Small intestine (tissue), 7 donors: ENCODE data around the gene DRC3. TPM values are rescaled to one million over a fixed set of nuclear protein-coding genes. Genes with fewer than 3 reads are reported as not detected.

ENCODE experiments used
- DNase-seq, 2 donors: peaks; one replicate each; pipeline versions ENCODE4 v3.0.0 to v3.0.0-alpha.2; 2013
- FAIRE-seq: peaks from 2 replicates; lab custom pipeline; 2012; peaks lifted over from hg19 to GRCh38; lab: Jason Lieb, UNC
- H3K27ac ChIP-seq, 3 donors: one replicate each; pipeline ENCODE4 v1.5.1; 2013; ENCODE audit warnings: low read length in 2 of 3, mild to moderate bottlenecking in 2 of 3, control low read depth in 1 of 3, inconsistent platforms in 1 of 3, low read depth in 1 of 3, moderate library complexity in 1 of 3
- H3K27me3 ChIP-seq, 3 donors: one replicate each; pipeline ENCODE4 v1.6.1; 2013; ENCODE audit warnings: low read length in 3 of 3, inconsistent platforms in 1 of 3; ENCODE audit not compliant: control insufficient read depth in 3 of 3, insufficient read depth in 3 of 3
- H3K36me3 ChIP-seq, 3 donors: one replicate each; pipeline ENCODE4 v1.6.1; 2013; ENCODE audit warnings: low read length in 3 of 3, inconsistent platforms in 1 of 3, low read depth in 1 of 3, mild to moderate bottlenecking in 1 of 3, moderate library complexity in 1 of 3; ENCODE audit not compliant: control insufficient read depth in 3 of 3, insufficient read depth in 2 of 3
- H3K4me1 ChIP-seq, 3 donors: one replicate each; pipeline ENCODE4 v1.6.1; 2013; ENCODE audit warnings: low read length in 2 of 3, inconsistent platforms in 1 of 3, low read depth in 1 of 3, mild to moderate bottlenecking in 1 of 3, moderate library complexity in 1 of 3; ENCODE audit not compliant: control insufficient read depth in 3 of 3, insufficient read depth in 2 of 3
- H3K4me3 ChIP-seq, 3 donors: one replicate each; pipeline ENCODE4 v1.5.1; 2013; ENCODE audit warnings: low read length in 3 of 3, control low read depth in 1 of 3, inconsistent platforms in 1 of 3, low read depth in 1 of 3, mild to moderate bottlenecking in 1 of 3, moderate library complexity in 1 of 3
- H3K9me3 ChIP-seq, 2 donors: one replicate each; pipeline ENCODE4 v1.6.1; 2013; ENCODE audit warnings: low read depth in 1 of 2, low read length in 1 of 2; ENCODE audit not compliant: control insufficient read depth in 2 of 2, insufficient read depth in 1 of 2
- WGBS, 3 donors: extraction: QIAGEN DNeasy Blood & Tissue Kit; methylation state at CpG; one replicate each; pipeline ENCODE4 v1.1.7; 2013; 5-methylcytosine and 5-hydroxymethylcytosine counted together
- polyA plus RNA-seq, 4 donors: library from polyadenylated mRNA; stranded (reverse) in 3 of 4; unstranded in 1 of 4; fragments of 200-250 nt in 3 of 4; fragments of 120-200 nt in 1 of 4; gene quantifications; one replicate each; pipeline versions ENCODE4 v1.2.1 to v1.2.3, GENCODE V29; 2013
- donor health status: healthy with polysubstance abuse.
- donor health status: control.
- donor health status: control.
- donor health status: Bipolar disorder and iron deficiency.
- donor health status: healthy.

DRC3 gene
- polyA plus RNA-seq, 4 donors = 0.54 to 4.1 (median 0.85) TPM; not detected in 1

DNA sequence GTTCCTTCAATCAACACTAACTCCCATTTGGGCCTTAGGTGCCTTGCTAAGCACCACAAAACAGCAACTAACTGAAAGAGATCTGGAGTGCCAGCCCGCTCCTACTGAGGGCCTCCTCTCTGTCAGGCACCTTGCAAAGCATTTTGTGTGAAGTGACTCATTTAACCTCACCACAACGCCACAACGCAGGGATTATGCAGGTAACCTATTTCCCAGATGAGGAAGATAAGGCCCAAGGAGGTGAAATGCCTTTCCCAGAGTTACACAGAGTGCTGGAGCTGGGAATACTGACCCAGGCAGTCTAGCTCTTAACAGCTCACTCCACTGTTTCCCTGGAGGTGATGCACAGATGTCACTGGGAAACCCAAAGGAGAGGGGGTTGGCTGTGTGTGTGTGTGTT, 32.8 kb downstream of the DRC3 start:
- H3K4me3 ChIP-seq = no peak overlapping the region
- DNase-seq (no peak), FAIRE-seq (no peak)
- WGBS, 3 donors = 69 to 79% (median 69%) methylated on average over 3 of the region's 3 CpGs
- no peak overlapping the region for H3K27ac ChIP-seq
- peaks cover 0 to 32% (median 4%) of the 10 kb centered on the region in 3 donors for H3K36me3 ChIP-seq
- H3K4me1 ChIP-seq = no peaks in the 10 kb centered on the region
- peaks cover 0 to 1% of the 10 kb centered on the region in 2 donors for H3K9me3 ChIP-seq
- H3K27me3 ChIP-seq = no peaks in the 10 kb centered on the region

DNA sequence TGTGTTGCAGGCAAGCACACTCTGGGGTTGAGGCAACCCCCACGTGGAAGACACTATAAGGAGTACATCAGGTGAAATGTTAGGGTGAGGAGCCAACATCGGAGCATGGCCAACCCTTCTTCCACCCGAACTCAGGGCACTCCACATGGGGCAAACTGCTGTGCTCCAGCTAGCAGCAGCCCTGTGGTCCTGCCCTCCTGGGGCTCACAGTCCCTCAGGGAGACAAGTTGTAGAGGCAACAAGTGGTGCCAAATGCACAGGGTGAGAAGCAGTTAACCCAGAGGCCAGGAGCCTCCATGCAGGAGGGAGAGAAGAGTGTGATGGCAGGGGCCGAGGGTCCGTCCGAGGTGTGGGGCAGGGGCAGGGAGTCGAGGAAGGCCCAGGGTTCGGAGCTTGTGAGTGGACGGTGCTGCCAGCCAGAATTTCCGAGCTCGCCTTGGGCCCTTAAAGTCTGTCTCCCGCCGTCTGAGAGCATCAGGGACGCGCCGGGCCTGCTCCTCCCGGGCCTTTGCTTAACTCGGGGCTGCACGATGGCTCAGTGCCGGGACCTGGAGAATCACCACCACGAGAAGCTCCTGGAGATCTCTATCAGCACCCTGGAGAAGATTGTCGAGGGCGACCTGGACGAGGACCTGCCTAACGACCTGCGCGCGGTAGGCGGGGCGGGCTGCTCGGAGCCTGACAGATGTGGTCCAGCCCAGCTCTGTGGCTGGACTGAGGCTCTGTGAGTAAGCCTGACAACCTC, 34.0 kb downstream of the DRC3 start:
- no peak overlapping the region for H3K27ac ChIP-seq
- WGBS, 3 donors = 78 to 87% (median 81%) methylated on average over 23 to 31 of the region's 31 CpGs
- FAIRE-seq (no peak), DNase-seq (peak in 1 of 2 donors; percentile 16)
- H3K9me3 ChIP-seq = peaks cover 0 to 4% of the 10 kb centered on the region in 2 donors
- H3K4me1 ChIP-seq = no peaks in the 10 kb centered on the region
- H3K4me3 ChIP-seq = no peak overlapping the region
- no peaks in the 10 kb centered on the region for H3K27me3 ChIP-seq
- peaks cover 0 to 41% (median 4%) of the 10 kb centered on the region in 3 donors for H3K36me3 ChIP-seq

DNA sequence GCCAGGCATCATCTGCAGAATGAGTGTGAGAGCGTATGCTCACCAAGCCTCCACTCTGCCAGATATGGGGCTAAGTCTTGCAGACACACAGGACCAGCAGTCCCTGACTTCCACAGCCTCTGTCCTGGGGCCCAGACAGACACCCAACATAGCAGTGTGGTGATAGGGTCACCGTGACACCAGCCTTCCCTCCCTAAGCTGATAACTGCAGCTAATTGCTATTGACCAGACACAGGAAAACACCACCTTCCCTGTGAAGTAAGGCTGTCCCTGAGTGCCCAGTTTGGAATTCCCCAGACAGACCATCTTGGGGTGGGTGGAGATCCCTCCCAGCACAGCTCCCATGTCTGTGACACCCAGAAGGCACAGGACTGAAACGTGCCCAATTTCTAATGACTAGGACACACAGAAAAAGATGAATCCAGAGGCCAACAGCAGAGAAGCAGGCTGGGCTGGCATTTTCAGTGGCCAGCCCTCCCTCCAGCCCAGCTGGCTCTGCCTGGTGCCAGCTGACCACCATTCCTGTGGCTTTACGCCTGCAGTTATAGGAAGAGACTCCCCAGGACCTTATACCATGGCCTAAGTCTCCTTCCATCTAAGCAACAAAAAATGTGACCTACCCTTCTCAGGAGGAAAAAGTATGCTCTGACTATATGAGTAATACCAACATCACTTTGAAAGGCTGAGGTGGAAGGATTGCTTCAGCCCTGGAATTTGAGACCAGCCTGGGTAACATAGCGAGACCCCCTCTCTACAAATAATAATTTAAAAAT, 36.0 kb downstream of the DRC3 start:
- Histone ChIP-seq H3K9me3 (peaks cover 0 to 4% of the 10 kb centered on the region in 2 donors), H3K4me1 (no peaks in the 10 kb centered on the region), H3K27me3 (no peaks in the 10 kb centered on the region), H3K4me3 (no peak overlapping the region), H3K27ac (no peak overlapping the region), H3K36me3 (peaks cover 0 to 44% (median 4%) of the 10 kb centered on the region in 3 donors)
- DNase-seq (no peak), FAIRE-seq (no peak)
- WGBS, 3 donors = 87 to 96% (median 95%) methylated on average over 5 of the region's 5 CpGs

DNA sequence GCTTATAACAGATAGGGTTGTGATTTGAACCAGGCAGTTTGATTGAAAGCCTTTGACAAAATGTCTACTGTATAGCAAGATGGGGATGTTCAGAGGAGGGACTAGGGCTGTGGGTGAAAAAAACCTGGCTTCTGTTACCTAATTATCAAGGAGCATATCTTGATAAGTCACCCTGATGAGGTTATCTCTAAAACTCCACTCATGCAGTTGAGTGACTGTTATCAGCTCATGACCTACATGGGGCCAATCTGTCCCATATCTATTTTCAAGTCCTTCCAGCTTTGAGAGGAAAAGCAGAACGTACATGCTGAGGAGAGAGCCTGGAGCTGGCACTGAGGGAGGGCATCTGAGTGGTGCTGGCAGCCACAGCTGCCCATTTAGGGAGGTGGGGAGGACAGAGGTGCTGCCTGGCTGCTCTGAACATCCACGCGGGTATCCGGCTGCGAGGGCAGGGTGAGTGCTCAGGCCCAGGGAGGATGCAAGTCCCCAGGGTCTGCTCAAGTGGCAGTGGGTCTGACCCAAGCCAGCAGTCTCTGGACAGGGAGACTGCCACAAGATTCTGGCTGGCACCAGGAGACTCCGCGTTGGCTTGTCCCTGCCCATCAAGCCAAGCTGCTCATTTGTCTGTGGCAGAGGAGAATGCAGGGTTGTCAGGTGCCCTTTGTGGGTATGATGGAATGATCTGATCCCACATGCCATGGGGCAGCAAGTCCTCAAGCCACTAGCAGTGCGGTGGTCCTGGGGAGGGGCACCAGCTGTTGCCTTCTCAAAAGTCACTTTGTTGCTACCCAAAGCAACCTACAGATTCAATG, 37.2 kb downstream of the DRC3 start:
- Histone ChIP-seq H3K4me3 (no peak overlapping the region), H3K9me3 (peaks cover 0 to 4% of the 10 kb centered on the region in 2 donors), H3K4me1 (no peaks in the 10 kb centered on the region), H3K36me3 (peaks cover 0 to 48% (median 4%) of the 10 kb centered on the region in 3 donors), H3K27me3 (no peaks in the 10 kb centered on the region), H3K27ac (no peak overlapping the region)
- WGBS, 3 donors = 84 to 95% (median 87%) methylated on average over 8 of the region's 8 CpGs
- FAIRE-seq = no peak
- no peak for DNase-seq

DNA sequence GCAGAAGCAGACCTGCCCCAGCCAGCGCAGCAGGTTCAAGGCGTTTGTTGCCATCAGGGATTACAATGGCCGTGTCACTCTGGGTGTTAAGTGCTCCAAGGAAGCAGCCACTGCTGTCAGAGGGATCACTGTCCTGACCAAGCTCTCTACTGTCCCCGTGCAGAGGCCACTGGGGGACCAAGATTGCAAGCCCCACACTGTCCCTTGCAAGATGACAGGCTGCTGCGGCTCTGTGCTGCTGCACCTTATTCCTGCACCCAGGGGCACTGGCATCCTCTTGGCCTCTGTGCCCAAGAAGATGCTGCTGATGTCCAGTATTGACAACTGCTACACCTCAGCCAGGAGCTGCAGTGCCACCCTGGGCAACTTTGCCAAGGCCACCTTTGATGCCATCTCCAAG, 38.6 kb downstream of the DRC3 start:
- DNase-seq (no peak), FAIRE-seq (no peak)
- Histone ChIP-seq H3K27ac (no peak overlapping the region), H3K36me3 (peaks cover 0 to 55% (median 4%) of the 10 kb centered on the region in 3 donors), H3K9me3 (peaks cover 0 to 4% of the 10 kb centered on the region in 2 donors), H3K4me1 (no peaks in the 10 kb centered on the region), H3K27me3 (no peaks in the 10 kb centered on the region), H3K4me3 (no peak overlapping the region)
- 93 to 96% (median 96%) methylated on average over 4 to 5 of the region's 5 CpGs for WGBS, 3 donors

DNA sequence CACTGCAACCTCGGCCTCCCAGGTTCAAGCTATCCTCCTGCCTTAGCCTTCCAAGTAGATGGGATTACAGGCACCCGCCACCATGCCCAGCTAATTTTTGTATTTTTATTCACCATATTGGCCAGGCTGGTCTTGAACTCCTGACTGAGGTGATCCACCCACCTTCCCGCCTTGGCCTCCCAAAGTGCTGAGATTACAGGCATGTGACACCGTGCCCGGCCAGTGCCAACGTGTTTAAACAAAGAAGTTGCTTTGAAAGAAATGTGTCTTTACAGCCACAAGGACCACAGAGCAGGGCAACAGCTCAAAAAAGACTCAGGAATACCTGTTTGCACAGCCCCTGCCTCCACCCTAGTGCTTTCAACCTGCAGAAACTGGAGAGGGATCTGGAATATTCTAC, 41.3 kb downstream of the DRC3 start:
- Histone ChIP-seq H3K27ac (peak overlapping the region in 1 of 3 donors; percentile 34), H3K9me3 (peaks cover 0 to 4% of the 10 kb centered on the region in 2 donors), H3K27me3 (no peaks in the 10 kb centered on the region), H3K36me3 (peaks cover 0 to 52% (median 0%) of the 10 kb centered on the region in 3 donors), H3K4me1 (no peaks in the 10 kb centered on the region), H3K4me3 (no peak overlapping the region)
- DNase-seq = no peak
- 96 to 97% (median 96%) methylated on average over 6 of the region's 6 CpGs for WGBS, 3 donors
- no peak for FAIRE-seq

DNA sequence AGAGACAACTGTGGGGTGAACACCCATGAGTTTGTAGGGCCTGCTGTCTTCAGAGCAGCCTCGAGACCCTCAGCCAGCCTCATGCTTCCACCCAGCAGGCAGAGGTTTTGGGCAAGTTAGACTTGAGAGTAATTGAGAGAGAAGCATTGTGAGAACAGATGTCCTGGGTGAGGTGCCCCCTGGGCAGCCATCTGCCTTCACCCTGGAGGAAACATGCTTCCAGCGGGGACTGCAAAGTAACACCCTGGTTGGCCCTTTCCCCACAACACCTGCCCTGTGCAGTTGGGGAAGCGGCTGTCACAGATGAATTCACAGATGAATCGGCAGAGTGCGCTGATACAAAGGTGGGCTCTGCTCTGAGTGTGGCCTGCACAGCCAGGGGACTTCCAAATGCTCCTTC, 42.9 kb downstream of the DRC3 start:
- peaks cover 0 to 53% (median 3%) of the 10 kb centered on the region in 3 donors for H3K36me3 ChIP-seq
- no peak for DNase-seq
- H3K9me3 ChIP-seq = peaks cover 0 to 2% of the 10 kb centered on the region in 2 donors
- H3K4me3 ChIP-seq = no peak overlapping the region
- no peaks in the 10 kb centered on the region for H3K27me3 ChIP-seq
- H3K27ac ChIP-seq = no peak overlapping the region
- 95 to 99% (median 96%) methylated on average over 5 of the region's 5 CpGs for WGBS, 3 donors
- no peaks in the 10 kb centered on the region for H3K4me1 ChIP-seq
- FAIRE-seq = no peak

DNA sequence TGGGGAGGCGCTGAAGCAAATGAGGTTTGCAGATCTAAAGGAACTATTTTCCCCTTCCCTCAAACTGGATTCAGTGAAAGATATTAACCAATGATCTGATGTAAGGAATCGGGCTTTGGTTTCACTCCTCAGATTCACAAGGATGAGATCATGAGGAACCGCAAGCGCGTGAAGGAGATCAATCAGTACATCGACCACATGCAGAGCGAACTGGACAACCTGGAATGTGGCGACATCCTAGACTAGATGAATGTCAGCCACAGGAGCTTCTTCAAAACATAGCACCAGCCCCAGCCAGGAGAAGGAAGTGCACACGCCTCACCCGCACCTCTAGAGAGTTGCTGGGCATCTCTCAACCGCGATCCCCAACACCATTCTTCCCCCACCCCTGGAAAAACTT, 43.8 kb downstream of the DRC3 start:
- no peak for DNase-seq
- 97 to 98% (median 98%) methylated on average over 12 of the region's 12 CpGs for WGBS, 3 donors
- H3K27ac ChIP-seq = no peak overlapping the region

More for the DNA sequence above, 43.8 kb downstream of the DRC3 start:
- Histone ChIP-seq H3K4me3 (no peak overlapping the region), H3K36me3 (peaks cover 0 to 55% (median 3%) of the 10 kb centered on the region in 3 donors), H3K27me3 (no peaks in the 10 kb centered on the region), H3K4me1 (no peaks in the 10 kb centered on the region), H3K9me3 (no peaks in the 10 kb centered on the region)
- no peak for FAIRE-seq
